HepG2 (cell line): ENCODE data around the gene CCDC74B. TPM values are rescaled to one million over a fixed set of nuclear protein-coding genes. Genes with fewer than 3 reads are reported as not detected.

ENCODE experiments used
- CAMTA2 ChIP-seq: sonication (generic); formaldehyde crosslinking; IDR thresholded peaks from 2 replicates; pipeline ENCODE4 v1.4.0; 2020; ENCODE audit warnings: mild to moderate bottlenecking, missing genetic modification reagents, borderline replicate concordance
- CBX5 ChIP-seq: sonication (generic); formaldehyde crosslinking; IDR thresholded peaks from 2 replicates; pipeline ENCODE4 v1.4.0; 2020; ENCODE audit warnings: missing genetic modification reagents, borderline replicate concordance
- ELF4 ChIP-seq: sonication (generic); formaldehyde crosslinking; IDR thresholded peaks from 2 replicates; pipeline ENCODE4 v1.5.0; 2020; ENCODE audit warnings: missing genetic modification reagents, mild to moderate bottlenecking, moderate library complexity, borderline replicate concordance
- EP300 ChIP-seq, 3 experiments: sonication (generic) in 1 of 3; formaldehyde crosslinking in 1 of 3; IDR thresholded peaks; 2 replicates each; pipeline versions ENCODE4 v1.5.1 to v1.6.1; 2011 to 2020; ENCODE audit warnings: low read depth in 2 of 3, low read length in 2 of 3, borderline replicate concordance in 1 of 3, improper control_type of control experiment in 1 of 3, mild to moderate bottlenecking in 1 of 3, missing genetic modification reagents in 1 of 3, moderate library complexity in 1 of 3
- FOXA3 ChIP-seq: IDR thresholded peaks from 2 replicates; pipeline ENCODE4 v1.6.1; 2016; ENCODE audit warnings: missing genetic modification reagents, missing compliant biosample characterization
- FOXC1 ChIP-seq: sonication (generic); formaldehyde crosslinking; IDR thresholded peaks from 2 replicates; pipeline ENCODE4 v1.8.0; 2022; ENCODE audit warnings: mild to moderate bottlenecking, missing genetic modification reagents, borderline replicate concordance
- FOXO1 ChIP-seq: sonication (generic); formaldehyde crosslinking; IDR thresholded peaks from 2 replicates; pipeline ENCODE4 v1.4.0; 2020; ENCODE audit warnings: missing genetic modification reagents
- HIVEP1 ChIP-seq: sonication (generic); formaldehyde crosslinking; IDR thresholded peaks from 2 replicates; pipeline ENCODE4 v1.4.0; 2020; ENCODE audit warnings: mild to moderate bottlenecking, missing genetic modification reagents
- HNRNPUL1 ChIP-seq: fragments of 200-400 bp; formaldehyde crosslinking; IDR thresholded peaks from 2 replicates; pipeline ENCODE4 v1.6.1; 2017; ENCODE audit warnings: low read depth, mild to moderate bottlenecking, low read length, moderate library complexity
- MIXL1 ChIP-seq: IDR thresholded peaks from 2 replicates; pipeline ENCODE4 v1.6.1; 2016
- NAIF1 ChIP-seq: sonication (generic); formaldehyde crosslinking; IDR thresholded peaks from 2 replicates; pipeline ENCODE4 v1.5.0; 2020; ENCODE audit warnings: mild to moderate bottlenecking, missing genetic modification reagents, borderline replicate concordance
- NFYC ChIP-seq: IDR thresholded peaks from 2 replicates; pipeline ENCODE4 v1.6.1; 2016; ENCODE audit warnings: missing genetic modification reagents, missing compliant biosample characterization
- NR1H2 ChIP-seq: sonication (generic); formaldehyde crosslinking; IDR thresholded peaks from 2 replicates; pipeline ENCODE4 v1.8.1; 2022; ENCODE audit warnings: low read depth, missing genetic modification reagents, borderline replicate concordance
- RFX5 ChIP-seq: IDR thresholded peaks from 2 replicates; pipeline ENCODE4 v1.6.1; 2011; ENCODE audit warnings: low read depth, low read length, improper control_type of control experiment
- SALL2 ChIP-seq: sonication (generic); formaldehyde crosslinking; IDR thresholded peaks from 2 replicates; pipeline ENCODE4 v1.8.1; 2023; ENCODE audit warnings: mild to moderate bottlenecking, missing genetic modification reagents, inconsistent platforms
- SIN3B ChIP-seq: fragments of 150-350 bp; IDR thresholded peaks from 2 replicates; pipeline ENCODE4 v1.6.1; 2014; ENCODE audit warnings: low read length
- TCF7 ChIP-seq: sonication (generic); IDR thresholded peaks from 2 replicates; pipeline ENCODE4 v1.6.1; 2016; ENCODE audit warnings: antibody characterized with exemption, low read depth
- ZBTB3 ChIP-seq: sonication (generic); formaldehyde crosslinking; IDR thresholded peaks from 2 replicates; pipeline ENCODE4 v1.4.0; 2020; ENCODE audit warnings: low read depth, mild to moderate bottlenecking, moderate library complexity, missing genetic modification reagents, borderline replicate concordance
- ZBTB7B ChIP-seq: sonication (generic); formaldehyde crosslinking; IDR thresholded peaks from 2 replicates; pipeline ENCODE4 v1.4.0; 2020; ENCODE audit warnings: missing genetic modification reagents
- ZFP90 ChIP-seq: sonication (generic); formaldehyde crosslinking; IDR thresholded peaks from 2 replicates; pipeline ENCODE4 v1.8.0; 2022; ENCODE audit warnings: missing genetic modification reagents, mild to moderate bottlenecking, inconsistent platforms, borderline replicate concordance
- ZNF274 ChIP-seq: sonication (generic); formaldehyde crosslinking; IDR thresholded peaks from 2 replicates; pipeline ENCODE4 v1.5.1; 2020; ENCODE audit warnings: mild to moderate bottlenecking, missing genetic modification reagents
- ZNF34 ChIP-seq: sonication (generic); formaldehyde crosslinking; IDR thresholded peaks from 2 replicates; pipeline ENCODE4 v1.4.0; 2020; ENCODE audit warnings: mild to moderate bottlenecking, missing genetic modification reagents, borderline replicate concordance
- ZNF564 ChIP-seq: sonication (generic); formaldehyde crosslinking; IDR thresholded peaks from 2 replicates; pipeline ENCODE4 v1.8.1; 2023; ENCODE audit warnings: mild to moderate bottlenecking, missing genetic modification reagents
- ZNF709 ChIP-seq: sonication (generic); formaldehyde crosslinking; IDR thresholded peaks from 2 replicates; pipeline ENCODE4 v1.5.0; 2020; ENCODE audit warnings: mild to moderate bottlenecking, missing genetic modification reagents
- ZNF792 ChIP-seq: IDR thresholded peaks from 2 replicates; pipeline ENCODE4 v1.6.1; 2016
- polyA plus RNA-seq, 8 experiments: library from polyadenylated mRNA; depleted of rRNA in 3 of 8; stranded (reverse) in 7 of 8; unstranded in 1 of 8; fragments of >200 nt; fragmentation: Illumina TruSeq in 4 of 8; extraction: Trizol in 4 of 8; gene quantifications; 2 replicates each; pipeline versions ENCODE4 v1.2.1 to v1.2.3, GENCODE V29; 2011 to 2016; ENCODE audit warnings: low read depth in 4 of 8, missing spikeins in 1 of 8, mixed read lengths in 1 of 8; ENCODE audit not compliant: insufficient read depth in 1 of 8
- total RNA-seq, 5 experiments: library from RNA; depleted of rRNA; stranded (reverse); fragments of >200 nt; fragmentation: Illumina TruSeq; extraction: Trizol; gene quantifications; 2 replicates each; pipeline ENCODE4 v1.2.3, GENCODE V29; 2016; ENCODE audit warnings: low read depth in 1 of 5
- TF ChIP-seq, protein P1 (sequence below): IDR thresholded peaks from 2 replicates; pipeline ENCODE4 v1.6.1; 2016; ENCODE audit warnings: missing biosample characterization, missing genetic modification reagents, low read depth
- TF ChIP-seq, protein P2 (sequence below): sonication (generic); formaldehyde crosslinking; IDR thresholded peaks from 2 replicates; pipeline ENCODE4 v1.9.0; 2022; ENCODE audit warnings: missing genetic modification reagents, mild to moderate bottlenecking, borderline replicate concordance

The CCDC74B gene
- total and polyA plus RNA-seq, 2 of the 13 experiments (the other 11 are each of a cell fraction or from before 2014, with no cell fraction given): 0.07 to 0.11 TPM

DNA sequence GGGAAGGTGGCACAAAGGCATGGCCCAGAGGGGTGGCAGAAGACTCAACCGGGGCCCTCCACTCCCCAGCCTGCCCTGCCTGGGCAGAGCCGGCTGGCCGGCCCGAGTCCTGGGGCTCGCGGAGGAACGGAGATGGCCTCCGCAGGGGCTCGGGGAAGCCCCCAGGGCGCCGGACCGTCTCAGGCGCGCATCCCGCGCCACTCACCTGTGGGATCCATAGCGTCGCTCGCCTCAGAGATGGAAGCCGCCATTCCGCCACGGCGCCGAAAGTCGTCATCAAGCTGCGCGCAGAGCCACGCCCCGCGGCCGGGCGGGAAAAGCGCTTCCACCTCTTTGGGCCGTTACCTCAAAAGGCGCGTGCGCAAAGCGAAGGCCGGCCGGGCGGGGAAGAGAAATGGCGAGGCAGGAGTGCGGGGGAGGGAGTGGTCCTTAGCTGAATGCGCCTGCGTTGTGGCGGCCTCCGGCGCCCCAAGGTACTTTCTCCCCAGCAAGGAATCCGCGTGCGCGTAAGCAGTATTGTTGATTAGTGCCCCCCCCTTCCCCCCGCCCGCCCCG is 36.5 kb upstream of the CCDC74B start, which contains the start of gene SMPD4 (continued):
- TF ChIP-seq ZNF34 (CRISPR knock-in tag): no peak
- peak; percentile 23 to 50; a peak in 1 of 4 replicates for TF ChIP-seq EP300 (IDR thresholded peaks at IDR 0.05; ENCODE audit: low read depth in 2 of 2, low read length in 2 of 2)
- TF ChIP-seq EP300 (CRISPR knock-in tag; IDR thresholded peaks at IDR 0.05; ENCODE audit: borderline replicate concordance): no peak
- TF ChIP-seq, protein P1, sequence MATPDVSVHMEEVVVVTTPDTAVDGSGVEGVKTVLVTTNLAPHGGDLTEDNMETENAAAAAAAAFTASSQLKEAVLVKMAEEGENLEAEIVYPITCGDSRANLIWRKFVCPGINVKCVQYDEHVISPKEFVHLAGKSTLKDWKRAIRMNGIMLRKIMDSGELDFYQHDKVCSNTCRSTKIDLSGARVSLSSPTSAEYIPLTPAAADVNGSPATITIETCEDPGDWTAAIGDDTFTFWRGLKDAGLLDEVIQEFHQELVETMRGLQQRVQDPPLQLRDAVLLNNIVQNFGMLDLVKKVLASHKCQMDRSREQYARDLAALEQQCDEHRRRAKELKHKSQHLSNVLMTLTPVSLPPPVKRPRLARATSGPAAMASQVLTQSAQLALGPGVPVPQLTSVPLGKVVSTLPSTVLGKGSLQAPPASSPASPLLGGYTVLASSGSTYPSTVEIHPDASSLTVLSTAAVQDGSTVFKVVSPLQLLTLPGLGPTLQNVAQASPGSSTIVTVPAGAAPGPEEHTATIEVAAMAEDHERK (CRISPR knock-in tag): 0 out of 2 replicates have a peak, but pooled peaks have one; percentile 53
- no peak for TF ChIP-seq CAMTA2 (CRISPR knock-in tag)
- peak; percentile 21; the same call in 1 of the 2 replicates for TF ChIP-seq FOXO1
- TF ChIP-seq ZNF709 (CRISPR knock-in tag): peak; percentile 72
- TF ChIP-seq ELF4 (CRISPR knock-in tag): 0 out of 2 replicates have a peak, but pooled peaks have one; percentile 21
- 0 out of 2 replicates have a peak, but pooled peaks have one; percentile 37 for TF ChIP-seq ZBTB3
- TF ChIP-seq ZFP90: peak; percentile 82; the same call in 1 of the 2 replicates
- peak; percentile 62; the same call in 1 of the 2 replicates for TF ChIP-seq FOXA3 (CRISPR knock-in tag)
- TF ChIP-seq ZNF792 (CRISPR knock-in tag): peak; percentile 22; the same call in 1 of the 2 replicates
- peak; percentile 21; the same call in 1 of the 2 replicates for TF ChIP-seq MIXL1 (CRISPR knock-in tag)
- peak; percentile 53; the same call in 1 of the 2 replicates for TF ChIP-seq NFYC (CRISPR knock-in tag)
- peak; percentile 42; the same call in 1 of the 2 replicates for TF ChIP-seq CBX5
- TF ChIP-seq NR1H2 (CRISPR knock-in tag): no peak
- no peak for TF ChIP-seq ZBTB7B (CRISPR knock-in tag)
- TF ChIP-seq SALL2: peak; percentile 62; the same call in 1 of the 2 replicates
- no peak; the same call in 1 of the 2 replicates for TF ChIP-seq NAIF1 (CRISPR knock-in tag)
- TF ChIP-seq TCF7: 0 out of 2 replicates have a peak, but pooled peaks have one; percentile 4
- TF ChIP-seq ZNF274 (CRISPR knock-in tag): peak; percentile 48; the same call in 1 of the 2 replicates
- no peak for TF ChIP-seq RFX5
- TF ChIP-seq HNRNPUL1: peak; percentile 74; the same call in 1 of the 2 replicates
- TF ChIP-seq, protein P2, sequence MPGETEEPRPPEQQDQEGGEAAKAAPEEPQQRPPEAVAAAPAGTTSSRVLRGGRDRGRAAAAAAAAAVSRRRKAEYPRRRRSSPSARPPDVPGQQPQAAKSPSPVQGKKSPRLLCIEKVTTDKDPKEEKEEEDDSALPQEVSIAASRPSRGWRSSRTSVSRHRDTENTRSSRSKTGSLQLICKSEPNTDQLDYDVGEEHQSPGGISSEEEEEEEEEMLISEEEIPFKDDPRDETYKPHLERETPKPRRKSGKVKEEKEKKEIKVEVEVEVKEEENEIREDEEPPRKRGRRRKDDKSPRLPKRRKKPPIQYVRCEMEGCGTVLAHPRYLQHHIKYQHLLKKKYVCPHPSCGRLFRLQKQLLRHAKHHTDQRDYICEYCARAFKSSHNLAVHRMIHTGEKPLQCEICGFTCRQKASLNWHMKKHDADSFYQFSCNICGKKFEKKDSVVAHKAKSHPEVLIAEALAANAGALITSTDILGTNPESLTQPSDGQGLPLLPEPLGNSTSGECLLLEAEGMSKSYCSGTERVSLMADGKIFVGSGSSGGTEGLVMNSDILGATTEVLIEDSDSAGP (CRISPR knock-in tag): peak; percentile 83; the same call in 1 of the 2 replicates
- no peak; the same call in 1 of the 2 replicates for TF ChIP-seq HIVEP1 (CRISPR knock-in tag)
- peak; percentile 73; the same call in 1 of the 2 replicates for TF ChIP-seq ZNF564
- peak; percentile 98 for TF ChIP-seq SIN3B
- peak; percentile 68; the same call in 1 of the 2 replicates for TF ChIP-seq FOXC1 (CRISPR knock-in tag)
